Muscle of leg (tissue), 11 donors: ENCODE data around the gene HPSE2. TPM values are rescaled to one million over a fixed set of nuclear protein-coding genes. Genes with fewer than 3 reads are reported as not detected.

Experiments used
- DNase-seq: peaks from one replicate; pipeline ENCODE4 v3.0.0; 2013
- H3K27ac ChIP-seq: one replicate; pipeline ENCODE4 v1.5.1; 2013; ENCODE audit warnings: mild to moderate bottlenecking, low read length, control low read depth
- H3K27me3 ChIP-seq: one replicate; pipeline ENCODE4 v1.6.1; 2013; ENCODE audit warnings: low read length; ENCODE audit not compliant: control insufficient read depth, insufficient read depth
- H3K36me3 ChIP-seq: one replicate; pipeline ENCODE4 v1.6.1; 2013; ENCODE audit warnings: low read length; ENCODE audit not compliant: control insufficient read depth, insufficient read depth
- H3K4me1 ChIP-seq: one replicate; pipeline ENCODE4 v1.6.1; 2013; ENCODE audit warnings: low read length; ENCODE audit not compliant: control insufficient read depth, insufficient read depth
- H3K4me3 ChIP-seq: one replicate; pipeline ENCODE4 v1.5.1; 2013; ENCODE audit warnings: low read length, control low read depth
- H3K9me3 ChIP-seq: replicated peaks from 2 replicates; pipeline ENCODE4 v1.6.1; 2013; ENCODE audit warnings: low read depth, low read length; ENCODE audit not compliant: control insufficient read depth
- WGBS: methylation state at CpG from one replicate; pipeline ENCODE4 v1.1.5; 2013; ENCODE audit warnings: missing lambda C conversion rate; ENCODE audit not compliant: insufficient coverage; 5-methylcytosine and 5-hydroxymethylcytosine counted together
- polyA plus RNA-seq, 8 donors: library from polyadenylated mRNA; unstranded; fragments of 120-200 nt; gene quantifications; one replicate each; pipeline versions ENCODE4 v1.2.1 to v1.2.3, GENCODE V29; 2013; ENCODE audit warnings: inconsistent platforms in 1 of 8, low replicate concordance in 1 of 8; ENCODE audit not compliant: insufficient read length in 8 of 8, insufficient read depth in 1 of 8
- total RNA-seq: library from RNA; stranded (reverse); fragments of 120-200 nt; gene quantifications from one replicate; pipeline ENCODE4 v1.2.4, GENCODE V29; 2013

The HPSE2 gene
- total and polyA plus RNA-seq, 9 donors: 0.04 to 0.57 (median 0.13) TPM; not detected in 2

DNA sequence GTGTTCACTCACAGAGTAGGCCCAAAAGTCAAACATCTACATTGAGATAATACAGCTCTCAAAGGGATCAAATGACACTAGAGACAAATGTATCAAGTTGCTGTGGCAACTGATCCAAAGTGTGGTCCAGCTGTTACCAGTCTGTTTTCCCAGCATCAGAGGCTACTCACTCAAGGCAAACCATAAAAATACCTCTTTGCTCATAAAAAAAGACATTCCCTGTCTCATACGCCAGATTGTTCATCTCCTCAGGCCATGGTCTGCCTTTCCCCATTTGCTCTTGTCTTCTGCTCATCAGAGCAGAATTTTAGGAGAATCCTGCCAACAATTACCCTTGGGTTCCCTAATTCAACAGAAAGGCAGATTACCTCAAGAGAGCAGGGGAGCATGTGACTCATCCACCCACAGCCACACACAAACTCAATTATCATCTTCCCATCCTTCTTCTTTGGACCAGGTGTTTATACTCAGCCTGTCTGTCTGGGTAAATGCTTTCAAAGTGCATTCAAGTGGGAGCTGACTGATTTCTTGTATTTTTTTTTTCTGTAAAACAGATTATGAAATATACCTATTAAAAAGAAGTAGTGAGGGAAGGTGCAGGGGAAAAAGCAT is 562.4 kb downstream of the HPSE2 start:
- 18% methylated on average over 1 of the region's 1 CpG for WGBS
- no peaks in the 10 kb centered on the region for H3K27me3 ChIP-seq

DNA sequence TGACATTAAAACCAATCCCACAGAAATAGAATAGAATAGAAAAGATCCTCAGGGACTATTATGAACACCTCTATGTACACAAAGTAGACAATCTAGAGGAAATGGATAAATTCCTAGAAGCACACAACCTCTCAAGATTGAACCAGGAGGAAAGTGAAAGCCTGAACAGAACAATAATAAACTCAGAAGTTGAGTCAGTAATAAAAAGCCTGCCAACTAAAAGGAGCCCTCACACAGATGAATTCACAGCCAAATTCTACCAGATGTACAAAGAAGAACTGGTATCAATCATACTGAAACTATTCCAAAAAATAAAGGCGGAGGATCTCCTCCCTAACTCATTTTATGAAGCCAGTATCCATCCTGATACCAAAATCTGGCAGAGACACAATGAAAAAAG is 568.6 kb downstream of the HPSE2 start:
- DNase-seq: no peak
- no peaks in the 10 kb centered on the region for H3K4me1 ChIP-seq
- H3K27me3 ChIP-seq: no peaks in the 10 kb centered on the region
- peaks cover 8% of the 10 kb centered on the region for H3K9me3 ChIP-seq
- H3K36me3 ChIP-seq: no peaks in the 10 kb centered on the region
- no peak overlapping the region for H3K4me3 ChIP-seq
- 60% methylated on average over 1 of the region's 1 CpG for WGBS
- H3K27ac ChIP-seq: no peak overlapping the region

More for the DNA sequence above, 562.4 kb downstream of the HPSE2 start:
- H3K4me3 ChIP-seq: no peak overlapping the region
- no peaks in the 10 kb centered on the region for H3K4me1 ChIP-seq
- H3K9me3 ChIP-seq: no peaks in the 10 kb centered on the region
- H3K27ac ChIP-seq: no peak overlapping the region
- no peaks in the 10 kb centered on the region for H3K36me3 ChIP-seq
- no peak for DNase-seq

DNA sequence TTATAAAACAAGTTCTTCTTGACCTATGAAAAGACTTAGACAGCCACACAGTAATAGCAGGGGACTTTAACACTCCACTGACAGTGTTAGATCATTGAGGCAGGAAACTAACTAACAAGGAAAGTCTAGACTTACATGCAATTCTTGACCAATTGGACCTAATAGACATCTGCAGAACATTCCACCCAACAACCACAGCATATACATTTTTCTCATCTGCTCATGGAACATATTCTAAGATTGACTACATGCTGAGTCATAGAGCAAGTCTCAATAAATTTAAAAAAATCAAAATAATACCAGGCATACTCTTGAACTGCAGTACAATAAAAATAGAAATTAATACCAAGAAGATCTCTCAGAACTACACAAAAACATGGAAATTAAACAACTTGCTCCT is 569.4 kb downstream of the HPSE2 start:
- no peak overlapping the region for H3K27ac ChIP-seq
- no peak for DNase-seq

GRCh38 chr10:98664329-98665042 is 571.2 kb downstream of the HPSE2 start:
- H3K4me1 ChIP-seq: no peaks in the 10 kb centered on the region
- no peak overlapping the region for H3K27ac ChIP-seq
- H3K9me3 ChIP-seq: peaks cover 8% of the 10 kb centered on the region
- no peaks in the 10 kb centered on the region for H3K27me3 ChIP-seq
- no peak for DNase-seq
- no peak overlapping the region for H3K4me3 ChIP-seq
- 55% methylated on average over 13 of the region's 13 CpGs for WGBS
- no peaks in the 10 kb centered on the region for H3K36me3 ChIP-seq

More for the DNA sequence above, 569.4 kb downstream of the HPSE2 start:
- H3K36me3 ChIP-seq: no peaks in the 10 kb centered on the region
- H3K9me3 ChIP-seq: peaks cover 8% of the 10 kb centered on the region
- no peaks in the 10 kb centered on the region for H3K4me1 ChIP-seq
- no peak overlapping the region for H3K4me3 ChIP-seq
- H3K27me3 ChIP-seq: no peaks in the 10 kb centered on the region

- no peak overlapping the region for H3K4me3 ChIP-seq
- no peaks in the 10 kb centered on the region for H3K27me3 ChIP-seq
- no peak for DNase-seq
- H3K9me3 ChIP-seq: peaks cover 2% of the 10 kb centered on the region
- H3K36me3 ChIP-seq: no peaks in the 10 kb centered on the region
- H3K27ac ChIP-seq: no peak overlapping the region
- no peaks in the 10 kb centered on the region for H3K4me1 ChIP-seq
Measured at GRCh38 chr10:98659951-98660350, 575.7 kb downstream of the HPSE2 start.

GRCh38 chr10:98655492-98655891 is 580.2 kb downstream of the HPSE2 start:
- no peaks in the 10 kb centered on the region for H3K9me3 ChIP-seq
- H3K4me3 ChIP-seq: no peak overlapping the region
- no peaks in the 10 kb centered on the region for H3K27me3 ChIP-seq
- H3K27ac ChIP-seq: no peak overlapping the region
- no peaks in the 10 kb centered on the region for H3K4me1 ChIP-seq
- no peak for DNase-seq
- no peaks in the 10 kb centered on the region for H3K36me3 ChIP-seq

DNA sequence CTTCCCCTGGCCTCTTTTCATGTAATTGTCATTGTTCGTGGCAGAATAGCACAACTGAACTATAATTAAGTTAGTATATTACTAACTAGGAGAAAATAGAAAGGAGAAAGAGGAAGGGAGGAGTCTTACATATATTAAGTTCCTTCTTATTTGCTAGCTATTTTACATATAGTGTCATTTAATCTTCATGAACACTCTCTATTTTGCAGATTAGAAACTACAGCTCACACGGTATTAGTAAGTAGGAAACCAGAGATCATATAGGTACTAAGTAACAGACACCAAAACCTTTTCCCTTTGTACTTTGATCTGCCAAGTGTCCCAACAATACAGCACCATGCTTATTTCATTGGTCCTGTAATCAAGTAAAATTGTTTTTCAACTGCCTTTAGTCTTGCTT is 586.5 kb downstream of the HPSE2 start:
- no peak overlapping the region for H3K27ac ChIP-seq
- no peaks in the 10 kb centered on the region for H3K9me3 ChIP-seq
- no peaks in the 10 kb centered on the region for H3K27me3 ChIP-seq
- no peaks in the 10 kb centered on the region for H3K36me3 ChIP-seq
- no peaks in the 10 kb centered on the region for H3K4me1 ChIP-seq
- H3K4me3 ChIP-seq: no peak overlapping the region
- WGBS: no CpG with 5 or more reads among the region's 2 CpGs
- no peak for DNase-seq

- 10% methylated on average over 1 of the region's 6 CpGs for WGBS
- no peaks in the 10 kb centered on the region for H3K27me3 ChIP-seq
- H3K27ac ChIP-seq: no peak overlapping the region
- DNase-seq: no peak
- H3K4me1 ChIP-seq: no peaks in the 10 kb centered on the region
- H3K4me3 ChIP-seq: no peak overlapping the region
- no peaks in the 10 kb centered on the region for H3K36me3 ChIP-seq
- no peaks in the 10 kb centered on the region for H3K9me3 ChIP-seq
Measured at GRCh38 chr10:98646998-98647917, 588.4 kb downstream of the HPSE2 start.

DNA sequence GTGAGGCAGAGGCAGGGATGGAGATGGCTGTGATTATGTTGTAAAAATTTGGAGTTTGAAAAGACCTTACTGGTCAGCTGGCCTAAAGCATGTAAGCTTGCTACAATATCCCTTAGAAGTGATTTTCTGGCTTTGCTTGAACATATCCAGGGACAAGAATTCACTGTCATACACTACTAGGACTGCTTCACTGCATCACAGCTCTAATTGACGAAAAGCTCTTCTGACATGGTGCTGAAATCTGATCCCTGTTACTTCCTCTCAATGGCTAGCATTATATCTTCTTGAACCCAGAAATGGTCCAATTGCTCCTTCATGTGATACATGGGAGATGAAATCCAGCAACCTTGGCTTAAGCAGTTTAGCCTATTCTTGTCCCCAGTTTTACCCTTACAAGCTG is 591.2 kb downstream of the HPSE2 start:
- no peaks in the 10 kb centered on the region for H3K36me3 ChIP-seq
- H3K27me3 ChIP-seq: no peaks in the 10 kb centered on the region
- H3K9me3 ChIP-seq: no peaks in the 10 kb centered on the region
- no CpG with 5 or more reads among the region's 1 CpG for WGBS
- DNase-seq: no peak
- H3K4me3 ChIP-seq: no peak overlapping the region
- no peak overlapping the region for H3K27ac ChIP-seq
- H3K4me1 ChIP-seq: no peaks in the 10 kb centered on the region

DNA sequence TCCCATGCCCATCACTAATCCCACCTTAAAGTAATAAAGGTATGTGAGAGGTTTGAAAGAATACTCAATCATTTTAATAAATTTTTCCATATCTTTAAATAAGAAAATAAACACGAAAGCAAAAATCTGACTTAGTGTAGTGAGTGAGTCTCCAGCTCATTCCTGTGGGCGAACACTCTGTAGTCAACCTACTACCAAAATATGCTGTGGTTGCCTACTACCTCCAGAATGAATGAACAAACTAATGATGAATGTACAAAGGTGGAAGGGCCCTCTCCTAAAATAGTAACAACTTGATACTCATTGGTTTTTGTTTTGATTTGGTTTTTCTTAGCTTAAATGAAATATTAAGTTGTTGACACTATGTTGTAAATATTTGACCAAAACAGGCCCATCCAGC is 593.4 kb downstream of the HPSE2 start:
- Histone ChIP-seq H3K27ac (no peak overlapping the region), H3K27me3 (no peaks in the 10 kb centered on the region), H3K4me1 (no peaks in the 10 kb centered on the region), H3K9me3 (no peaks in the 10 kb centered on the region), H3K36me3 (no peaks in the 10 kb centered on the region), H3K4me3 (no peak overlapping the region)
- no CpG with 5 or more reads among the region's 2 CpGs for WGBS
- no peak for DNase-seq
